Stomach smooth muscle (tissue), 2 donors: Measurements from ENCODE around the gene B9D2.

ENCODE experiments used
- H3K27ac ChIP-seq: one replicate; pipeline ENCODE4 v1.7.0; 2013; ENCODE audit warnings: mild to moderate bottlenecking, low read length, inconsistent platforms
- H3K27me3 ChIP-seq, 2 donors: one replicate each; pipeline ENCODE4 v1.7.0; 2013; ENCODE audit warnings: low read length in 2 of 2; ENCODE audit not compliant: insufficient read depth in 2 of 2, control insufficient read depth in 1 of 2
- H3K36me3 ChIP-seq, 2 donors: one replicate each; pipeline ENCODE4 v1.7.0; 2013; ENCODE audit warnings: low read length in 2 of 2; ENCODE audit not compliant: control insufficient read depth in 2 of 2, insufficient read depth in 2 of 2
- H3K4me1 ChIP-seq: one replicate; pipeline ENCODE4 v1.7.0; 2013; ENCODE audit warnings: low read length; ENCODE audit not compliant: control insufficient read depth, insufficient read depth
- H3K4me3 ChIP-seq, 2 donors: one replicate each; pipeline ENCODE4 v1.7.0; 2013; ENCODE audit warnings: low read length in 2 of 2
- H3K9ac ChIP-seq, 2 donors: one replicate each; pipeline ENCODE4 v1.7.0; 2013; ENCODE audit warnings: low read length in 2 of 2, mild to moderate bottlenecking in 1 of 2
- H3K9me3 ChIP-seq, 2 donors: one replicate each; pipeline ENCODE4 v1.7.0; 2013; ENCODE audit warnings: low read length in 2 of 2; ENCODE audit not compliant: control insufficient read depth in 2 of 2
- donor health status: healthy.
- donor health status: Pancreatic carcinoma.

B9D2 gene

GRCh38 chr19:41327576-41328156, 36.3 kb downstream of the B9D2 start:
- no peak overlapping the region for H3K27ac ChIP-seq
- H3K4me3 ChIP-seq = peak overlapping the region in 1 of 2 donors; percentile 29
- no peak overlapping the region for H3K9ac ChIP-seq
- no peaks in the 10 kb centered on the region for H3K9me3 ChIP-seq
- peaks cover 36% of the 10 kb centered on the region for H3K4me1 ChIP-seq
- H3K27me3 ChIP-seq = no peaks in the 10 kb centered on the region
- H3K36me3 ChIP-seq = peaks cover 5 to 23% of the 10 kb centered on the region in 2 donors

DNA sequence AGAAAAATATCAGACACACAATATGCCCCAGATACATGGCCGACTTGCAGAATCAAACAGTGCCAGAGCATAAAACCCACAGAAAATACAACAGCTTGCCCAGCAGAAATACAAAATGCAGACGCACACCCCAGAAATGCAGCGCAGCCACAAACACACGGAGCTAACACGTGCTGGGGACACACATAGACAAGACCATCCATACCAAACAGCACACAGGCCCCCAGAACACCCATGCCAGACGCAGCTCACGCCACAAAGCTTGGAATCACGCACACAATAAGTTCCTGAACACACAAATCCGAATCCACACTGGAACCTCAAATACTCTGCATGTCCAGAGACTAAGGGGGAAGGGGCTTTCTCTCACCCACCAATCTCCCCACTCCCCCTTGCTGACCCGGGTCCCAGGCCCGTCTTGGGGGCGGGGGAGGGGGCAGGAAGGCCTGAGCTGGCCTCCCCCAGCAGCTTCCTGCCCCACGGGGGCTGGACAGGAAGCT, 36.8 kb downstream of the B9D2 start:
- no peaks in the 10 kb centered on the region for H3K9me3 ChIP-seq
- no peak overlapping the region for H3K27ac ChIP-seq
- peaks cover 10 to 26% of the 10 kb centered on the region in 2 donors for H3K36me3 ChIP-seq
- peaks cover 42% of the 10 kb centered on the region for H3K4me1 ChIP-seq
- H3K9ac ChIP-seq = no peak overlapping the region
- no peak overlapping the region for H3K4me3 ChIP-seq
- no peaks in the 10 kb centered on the region for H3K27me3 ChIP-seq

- peak overlapping the region; percentile 93 for H3K27ac ChIP-seq
- peaks cover 48% of the 10 kb centered on the region for H3K4me1 ChIP-seq
- peaks cover 12 to 21% of the 10 kb centered on the region in 2 donors for H3K36me3 ChIP-seq
- peak overlapping the region; percentile 21 to 70 for H3K4me3 ChIP-seq
- peak overlapping the region; percentile 47 to 50 for H3K9ac ChIP-seq
- no peaks in the 10 kb centered on the region for H3K27me3 ChIP-seq
- H3K9me3 ChIP-seq = no peaks in the 10 kb centered on the region
Measured at GRCh38 chr19:41325947-41326706, 37.8 kb downstream of the B9D2 start.

DNA sequence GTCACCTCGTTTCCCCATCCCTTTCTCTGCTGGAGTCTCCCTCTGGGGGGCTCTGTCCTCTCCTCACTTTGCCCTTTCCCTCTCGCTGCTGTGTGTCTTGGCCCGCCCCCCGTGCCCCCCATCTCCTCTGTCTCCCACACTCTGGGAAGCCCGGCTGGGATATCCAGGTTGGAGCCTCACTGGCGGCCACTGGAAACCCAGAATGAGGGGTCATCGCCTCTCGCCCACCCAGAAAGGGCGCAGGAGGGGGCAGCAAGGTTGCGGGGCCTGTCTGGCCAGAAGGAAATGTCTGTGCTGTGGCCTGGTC, 38.4 kb downstream of the B9D2 start:
- Histone ChIP-seq H3K9me3 (no peaks in the 10 kb centered on the region), H3K4me3 (peak overlapping the region in 1 of 2 donors; percentile 70), H3K27ac (peak overlapping the region; percentile 93), H3K36me3 (peaks cover 13 to 24% of the 10 kb centered on the region in 2 donors), H3K4me1 (peaks cover 48% of the 10 kb centered on the region), H3K9ac (peak overlapping the region; percentile 42 to 50), H3K27me3 (no peaks in the 10 kb centered on the region)

DNA sequence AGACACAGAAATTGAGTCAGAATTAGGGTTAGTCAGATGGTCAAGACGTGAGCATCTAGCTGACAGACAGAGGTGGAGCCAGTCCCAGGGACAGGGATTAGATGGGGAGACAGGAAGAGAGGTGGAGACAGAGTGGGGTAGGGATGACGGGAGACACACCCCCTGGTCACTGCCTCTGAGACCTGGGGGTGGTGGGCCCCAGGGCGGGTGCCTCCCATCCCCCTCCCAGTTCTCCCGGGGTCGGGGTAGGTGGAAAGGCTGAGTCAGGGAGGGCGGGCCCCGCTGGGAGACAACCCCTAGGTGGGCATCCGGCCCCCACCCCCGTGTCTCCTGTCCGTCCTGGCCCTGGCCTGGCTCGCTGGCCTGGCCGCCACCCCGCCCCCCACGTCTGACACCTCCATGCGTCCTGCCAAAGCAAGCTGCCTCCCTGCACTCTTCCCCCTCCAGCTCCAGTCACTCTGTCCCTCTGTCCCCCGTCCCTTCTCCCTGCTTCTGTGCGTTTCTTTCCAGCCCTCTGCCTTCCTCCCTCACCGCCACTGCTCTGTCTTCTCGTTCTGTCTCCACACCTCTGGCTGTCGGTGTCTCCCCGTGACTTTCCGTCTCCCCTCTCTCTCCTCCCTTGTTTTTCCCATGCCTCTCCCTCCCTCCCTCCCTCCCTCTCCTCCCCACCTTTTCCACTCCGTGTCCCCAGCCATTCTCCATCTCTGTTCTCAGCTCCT, 38.9 kb downstream of the B9D2 start:
- peak overlapping the region; percentile 38 to 70 for H3K4me3 ChIP-seq
- peaks cover 48% of the 10 kb centered on the region for H3K4me1 ChIP-seq

DNA sequence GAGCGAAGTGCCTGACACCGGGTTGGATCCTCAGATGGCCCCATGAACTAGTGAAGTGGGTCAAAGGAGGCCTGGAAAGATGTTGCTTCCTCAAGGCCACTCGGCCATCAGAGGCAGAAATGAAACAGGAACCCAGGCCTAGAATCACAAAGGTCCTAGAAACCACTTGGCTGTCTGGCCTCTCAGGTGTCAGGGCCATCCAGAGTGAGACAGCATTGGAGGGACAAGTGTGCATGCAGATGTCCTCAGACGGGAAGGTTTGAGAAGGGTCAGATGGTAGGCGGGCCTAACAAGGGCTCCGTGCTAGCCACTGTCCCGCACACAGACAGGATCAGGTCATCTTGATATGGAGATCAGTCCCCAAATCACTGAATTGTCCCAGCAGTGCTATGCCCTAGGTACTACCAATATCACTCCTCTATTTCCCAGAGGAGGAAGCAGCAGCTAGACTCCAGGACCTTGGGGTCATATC, 39.7 kb downstream of the B9D2 start:
- peak overlapping the region; percentile 25 to 36 for H3K9ac ChIP-seq
- H3K4me3 ChIP-seq = peak overlapping the region in 1 of 2 donors; percentile 70
- peaks cover 48% of the 10 kb centered on the region for H3K4me1 ChIP-seq
- no peaks in the 10 kb centered on the region for H3K9me3 ChIP-seq
- no peaks in the 10 kb centered on the region for H3K27me3 ChIP-seq
- H3K36me3 ChIP-seq = peaks cover 26 to 29% of the 10 kb centered on the region in 2 donors
- peak overlapping the region; percentile 93 for H3K27ac ChIP-seq

More for the DNA sequence above, 38.9 kb downstream of the B9D2 start:
- H3K36me3 ChIP-seq = peaks cover 18 to 25% of the 10 kb centered on the region in 2 donors
- H3K27me3 ChIP-seq = no peaks in the 10 kb centered on the region
- peak overlapping the region; percentile 93 for H3K27ac ChIP-seq
- H3K9ac ChIP-seq = peak overlapping the region; percentile 44 to 68
- H3K9me3 ChIP-seq = no peaks in the 10 kb centered on the region

DNA sequence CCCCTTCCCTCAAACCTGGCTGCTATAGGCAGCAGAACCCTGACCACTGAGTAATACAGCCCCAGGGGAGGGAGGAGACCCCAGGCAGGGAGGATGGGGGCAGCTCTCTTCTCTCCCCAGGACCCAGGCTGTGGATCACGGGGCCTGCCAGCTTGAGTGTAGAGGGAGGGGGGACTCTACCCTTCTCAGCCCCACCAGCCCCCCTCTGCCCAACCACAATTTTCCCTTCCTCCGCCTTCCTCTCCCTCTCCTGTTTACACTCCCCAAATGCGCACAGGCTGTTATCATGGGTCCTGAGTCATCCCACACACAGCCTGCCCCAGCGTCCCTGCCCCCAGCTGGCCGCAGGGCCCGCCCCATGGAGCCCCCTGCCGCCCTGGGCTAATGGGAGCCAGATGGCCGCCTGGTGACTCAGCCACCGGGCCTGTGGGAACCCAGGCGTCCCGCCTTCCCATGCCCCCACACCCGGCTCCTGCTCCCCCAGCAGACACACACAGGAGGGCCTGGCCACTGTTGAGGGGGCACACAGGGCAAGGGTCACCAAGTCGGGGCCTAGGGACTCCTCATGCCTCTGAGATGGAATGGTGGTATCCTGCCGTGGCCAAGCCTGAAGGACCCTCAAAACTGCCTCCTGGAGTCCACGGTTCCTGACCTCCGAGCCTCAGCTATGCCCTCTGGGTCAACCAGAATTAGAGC, 40.4 kb downstream of the B9D2 start:
- H3K9ac ChIP-seq = peak overlapping the region; percentile 53 to 68

GRCh38 chr19:41323023-41323422, 40.9 kb downstream of the B9D2 start:
- peak overlapping the region; percentile 93 for H3K27ac ChIP-seq
- no peaks in the 10 kb centered on the region for H3K9me3 ChIP-seq
- H3K9ac ChIP-seq = peak overlapping the region; percentile 53 to 68
- no peak overlapping the region for H3K4me3 ChIP-seq
- H3K4me1 ChIP-seq = peaks cover 48% of the 10 kb centered on the region
- H3K27me3 ChIP-seq = no peaks in the 10 kb centered on the region
- H3K36me3 ChIP-seq = peaks cover 29 to 31% of the 10 kb centered on the region in 2 donors

More for the DNA sequence above, 40.4 kb downstream of the B9D2 start:
- no peak overlapping the region for H3K4me3 ChIP-seq
- peaks cover 48% of the 10 kb centered on the region for H3K4me1 ChIP-seq
- no peaks in the 10 kb centered on the region for H3K27me3 ChIP-seq
- no peaks in the 10 kb centered on the region for H3K9me3 ChIP-seq
- H3K27ac ChIP-seq = peak overlapping the region; percentile 93
- H3K36me3 ChIP-seq = peaks cover 32% of the 10 kb centered on the region in 2 donors

- H3K4me1 ChIP-seq = peaks cover 48% of the 10 kb centered on the region
- H3K27ac ChIP-seq = peak overlapping the region; percentile 93
- no peaks in the 10 kb centered on the region for H3K9me3 ChIP-seq
- H3K36me3 ChIP-seq = peaks cover 28 to 31% of the 10 kb centered on the region in 2 donors
- no peaks in the 10 kb centered on the region for H3K27me3 ChIP-seq
- no peak overlapping the region for H3K4me3 ChIP-seq
- peak overlapping the region in 1 of 2 donors; percentile 39 for H3K9ac ChIP-seq
Measured at GRCh38 chr19:41322451-41322850, 41.5 kb downstream of the B9D2 start.

DNA sequence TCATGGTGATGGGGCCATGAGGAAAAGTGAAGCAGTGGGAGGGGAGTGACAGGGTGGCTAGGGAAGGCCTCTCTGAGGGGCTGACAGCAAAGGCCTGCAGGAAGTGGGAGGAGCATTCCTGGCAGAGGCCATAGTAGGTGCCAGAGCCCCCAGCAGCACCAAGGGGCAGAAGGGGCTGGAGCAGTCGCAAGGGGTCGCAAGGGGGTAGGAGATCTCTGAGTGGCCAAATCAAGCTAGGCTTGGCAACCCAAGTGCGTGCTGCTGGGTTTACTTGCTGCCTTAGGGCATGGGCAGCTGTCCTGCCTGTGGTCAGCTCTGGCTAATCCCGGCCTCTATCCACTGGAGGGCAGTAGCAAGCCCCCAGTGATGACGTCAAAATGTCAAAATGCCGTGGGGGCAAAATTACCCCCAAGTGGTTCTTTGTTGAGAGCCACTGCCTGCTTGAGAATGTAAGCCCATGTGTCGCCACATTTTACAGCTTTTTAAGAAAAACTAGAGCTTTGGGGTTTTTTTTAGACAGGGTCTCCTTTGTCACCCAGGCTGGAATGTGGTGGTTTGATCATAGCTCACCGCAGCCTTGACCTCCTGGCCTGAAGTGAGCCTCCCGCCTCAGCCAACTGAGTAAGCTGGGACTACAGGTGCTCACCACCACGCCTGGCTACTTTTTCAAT, 42.2 kb downstream of the B9D2 start:
- Histone ChIP-seq H3K4me1 (peaks cover 48% of the 10 kb centered on the region), H3K4me3 (no peak overlapping the region), H3K9me3 (no peaks in the 10 kb centered on the region), H3K36me3 (peaks cover 35 to 38% of the 10 kb centered on the region in 2 donors), H3K9ac (no peak overlapping the region), H3K27ac (peak overlapping the region; percentile 93), H3K27me3 (no peaks in the 10 kb centered on the region)
